Ovary (tissue), 9 donors: ENCODE results near the gene CDH16. TPM values are rescaled to one million over a fixed set of nuclear protein-coding genes. Genes with fewer than 3 reads are reported as not detected.

Source experiments
- DNase-seq, 5 donors: peaks; one replicate each; pipeline ENCODE4 v3.0.0-alpha.2; 2019 to 2020
- H3K27ac ChIP-seq, 2 donors: fragments of 200-600 bp; one replicate each; pipeline versions ENCODE4 v1.5.1 to v1.8.0; 2019 to 2022
- H3K27me3 ChIP-seq: fragments of 200-600 bp; one replicate; pipeline ENCODE4 v1.8.0; 2022
- H3K36me3 ChIP-seq: fragments of 200-600 bp; sonication (generic); one replicate; pipeline ENCODE4 v1.5.1; 2019
- H3K4me1 ChIP-seq: one replicate; pipeline ENCODE4 v1.8.1; 2013; ENCODE audit warnings: mild to moderate bottlenecking, moderate library complexity; ENCODE audit not compliant: insufficient read depth
- H3K4me3 ChIP-seq: fragments of 200-600 bp; sonication (generic); one replicate; pipeline ENCODE4 v1.5.1; 2017
- H3K9me3 ChIP-seq, 2 donors: fragments of 200-600 bp in 1 of 2; sonication (generic) in 1 of 2; one replicate each; pipeline versions ENCODE4 v1.5.1 to v1.8.1; 2013 to 2019; ENCODE audit warnings: mild to moderate bottlenecking in 1 of 2, moderate library complexity in 1 of 2
- CTCF ChIP-seq, 3 donors: fragments of 450-650 bp in 2 of 3; fragments of 200-600 bp in 1 of 3; IDR thresholded peaks; one replicate each; pipeline versions ENCODE4 v1.5.1 to v1.8.0; 2016 to 2022; ENCODE audit warnings: antibody characterized with exemption in 3 of 3, mild to moderate bottlenecking in 1 of 3
- EP300 ChIP-seq: sonication (generic); formaldehyde crosslinking; IDR thresholded peaks from one replicate; pipeline ENCODE4 v1.6.1; 2017; ENCODE audit warnings: antibody characterized with exemption
- POLR2A ChIP-seq: fragments of 450-650 bp; IDR thresholded peaks from one replicate; pipeline ENCODE4 v1.6.1; 2017; ENCODE audit warnings: antibody characterized with exemption, mild to moderate bottlenecking, moderate library complexity
- WGBS, 3 donors: extraction: QIAGEN DNeasy Blood & Tissue Kit in 1 of 3; methylation state at CpG; one replicate each; pipeline versions ENCODE4 v1.1.5 to v1.1.7; 2013 to 2017; 5-methylcytosine and 5-hydroxymethylcytosine counted together
- intact Hi-C, 4 donors: fragments of 100-400 bp; cut with DNase I; formaldehyde crosslinking; loops; one replicate each; pipeline versions ENCODE4 v1.11.0 to v1.15.1; 2022 to 2023
- polyA plus RNA-seq, 2 donors: library from polyadenylated mRNA; stranded (reverse); fragments of 200-250 nt in 1 of 2; fragments of 350-450 nt in 1 of 2; fragmentation: Illumina TruSeq in 1 of 2; extraction: RNeasy Lipid Tissue Mini Kit (QIAGEN cat#74804) in 1 of 2; gene quantifications; one replicate each; pipeline ENCODE4 v1.2.3, GENCODE V29; 2013 to 2014
- total RNA-seq, 7 donors: library from RNA; depleted of rRNA in 2 of 7; stranded (reverse); fragments of >200 nt in 2 of 7; fragmentation: NEBNext Ultra II Directional in 3 of 7; extraction: Animal tissue kit (Norgen Biotek cat#: 25700) in 3 of 7; gene quantifications; one replicate each; pipeline versions ENCODE4 v1.1.0 to v1.2.4, GENCODE V29; 2016 to 2023
- donor health status: DM: no; HTN: no; CAD: no; lungs with moderate emphysema.
- donor health status: DM: no; HTN: no; CAD: no.
- donor health status: Bipolar disorder and iron deficiency.
- donor health status: DM: yes; HTN: yes; CAD: no.
- donor health status: DM: no; HTN: no; CAD: no.
- donor health status: DM: yes; HTN: yes; CAD: no.

The CDH16 gene
- total and polyA plus RNA-seq, 9 donors: 0.12 to 19.2 (median 0.57) TPM; not detected in 4

- DNase-seq: peak; percentile 74 to 82 (median 81)
- Histone ChIP-seq H3K9me3 (no peaks in the 10 kb centered on the region), H3K27me3 (no peaks in the 10 kb centered on the region), H3K36me3 (no peaks in the 10 kb centered on the region), H3K4me1 (peaks cover 19% of the 10 kb centered on the region), H3K27ac (no peak overlapping the region), H3K4me3 (no peak overlapping the region)
- no peak for TF ChIP-seq EP300
- TF ChIP-seq POLR2A: no peak
- TF ChIP-seq CTCF (IDR thresholded peaks at IDR 0.05): peak; percentile 83 to 84 (median 84)
- WGBS, 3 donors: 25 to 40% (median 31%) methylated on average over 9 to 11 of the region's 11 CpGs
- intact Hi-C loops: loop anchor here (2.0 to 10.0 kb wide), 3 partner anchors 34 to 260 kb away; partner anchors contain the start of genes CIAO2B (in 2 of the 4), B3GNT9 (in 1 of the 4), FBXL8 (in 1 of the 4) and TRADD (in 1 of the 4)
Measured at GRCh38 chr16:66894948-66895688, 23.6 kb downstream of the CDH16 start.

DNA sequence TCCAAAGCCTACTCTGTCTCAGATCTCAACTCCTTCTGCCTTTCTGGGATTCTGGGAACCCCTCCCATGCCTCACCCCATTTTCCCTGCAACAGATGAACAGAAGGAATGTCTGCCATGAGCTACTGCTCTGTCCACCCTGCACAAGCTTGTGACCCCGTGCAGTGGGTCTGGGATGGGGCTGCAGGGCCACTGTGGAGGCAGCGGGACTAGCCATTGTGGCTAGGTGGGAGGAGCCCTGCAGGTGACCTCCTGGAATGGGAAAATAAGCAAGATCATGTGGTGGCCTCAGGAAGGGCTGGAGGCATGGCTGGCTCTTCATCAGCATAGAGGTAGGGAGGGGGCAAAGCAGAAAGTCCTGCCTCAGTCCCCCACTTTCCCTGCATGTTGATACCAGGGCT lies 24.6 kb downstream of the CDH16 start:
- H3K27ac ChIP-seq: no peak overlapping the region
- no peaks in the 10 kb centered on the region for H3K9me3 ChIP-seq
- TF ChIP-seq EP300 (no peak), POLR2A (no peak), CTCF (IDR thresholded peaks at IDR 0.05) (no peak)
- no peak overlapping the region for H3K4me3 ChIP-seq
- H3K36me3 ChIP-seq: no peaks in the 10 kb centered on the region
- intact Hi-C loops: loop anchor here in 2 of 4 donors (2.0 to 10.0 kb wide), 2 partner anchors 35 to 261 kb away; partner anchors contain the start of genes B3GNT9 (in 1 of the 2), FBXL8 (in 1 of the 2) and TRADD (in 1 of the 2)
- no peak for DNase-seq
- peaks cover 12% of the 10 kb centered on the region for H3K4me1 ChIP-seq
- no peaks in the 10 kb centered on the region for H3K27me3 ChIP-seq
- 55 to 75% (median 65%) methylated on average over 2 of the region's 2 CpGs for WGBS, 3 donors

- H3K27ac ChIP-seq: no peak overlapping the region
- no peaks in the 10 kb centered on the region for H3K36me3 ChIP-seq
- no peak overlapping the region for H3K4me3 ChIP-seq
- WGBS, 3 donors: 87 to 92% (median 90%) methylated on average over 6 of the region's 6 CpGs
- peaks cover 2% of the 10 kb centered on the region for H3K4me1 ChIP-seq
- H3K9me3 ChIP-seq: no peaks in the 10 kb centered on the region
- intact Hi-C loops: loop anchor here in 1 of 4 donors (10.0 kb wide), 1 partner anchor 263 kb away; the partner anchor contains the start of genes B3GNT9, FBXL8 and TRADD
- DNase-seq: no peak
- TF ChIP-seq EP300 (no peak), POLR2A (no peak), CTCF (IDR thresholded peaks at IDR 0.05) (no peak)
- H3K27me3 ChIP-seq: no peaks in the 10 kb centered on the region
Measured at GRCh38 chr16:66891797-66892196, 26.9 kb downstream of the CDH16 start.

GRCh38 chr16:66891360-66891759 lies 27.3 kb downstream of the CDH16 start:
- no peak overlapping the region for H3K4me3 ChIP-seq
- intact Hi-C loops: loop anchor here in 1 of 4 donors (10.0 kb wide), 1 partner anchor 263 kb away; the partner anchor contains the start of genes B3GNT9, FBXL8 and TRADD
- DNase-seq: no peak
- H3K9me3 ChIP-seq: no peaks in the 10 kb centered on the region
- no peak overlapping the region for H3K27ac ChIP-seq
- H3K36me3 ChIP-seq: no peaks in the 10 kb centered on the region
- H3K4me1 ChIP-seq: peaks cover 2% of the 10 kb centered on the region
- H3K27me3 ChIP-seq: no peaks in the 10 kb centered on the region
- 89% methylated on average over 4 of the region's 4 CpGs for WGBS, 3 donors
- TF ChIP-seq CTCF (IDR thresholded peaks at IDR 0.05): no peak
- TF ChIP-seq POLR2A: no peak
